Naive B cell (primary cell): ENCODE measurements around the gene TMEM161A. TPM values are rescaled to one million over a fixed set of nuclear protein-coding genes. Genes with fewer than 3 reads are reported as not detected.
"Not testable (repeated sequence)": the region's sequence is repeated elsewhere in the genome, so short reads cannot be mapped to it uniquely, and the experiment has no call there.

Experiments
- ATAC-seq, 2 donors: fragments of 150-1000 bp; cut with Tn5 transposase; 2 replicates each; pipeline ENCODE4 v1.10.0; 2021; ENCODE audit warnings: low read depth in 2 of 2, mild to moderate bottlenecking in 2 of 2, moderate library complexity in 2 of 2
- DNase-seq: peaks from one replicate; pipeline ENCODE4 v3.0.0; 2022
- H3K27ac Mint-ChIP-seq, 6 donors: one replicate each; pipeline ENCODE4 v1.8.0; 2020 to 2022; ENCODE audit warnings: mild to moderate bottlenecking in 6 of 6, mixed read lengths in 6 of 6, moderate library complexity in 5 of 6, inconsistent platforms in 2 of 6
- H3K27me3 Mint-ChIP-seq, 3 donors: one replicate each; pipeline ENCODE4 v1.8.0; 2021 to 2022; ENCODE audit warnings: mixed read lengths in 3 of 3, mild to moderate bottlenecking in 1 of 3
- H3K36me3 Mint-ChIP-seq, 2 donors: one replicate each; pipeline ENCODE4 v1.8.0; 2020 to 2022; ENCODE audit warnings: mixed read lengths in 2 of 2, inconsistent platforms in 1 of 2, mild to moderate bottlenecking in 1 of 2
- H3K4me1 Mint-ChIP-seq, 3 donors: one replicate each; pipeline ENCODE4 v1.8.0; 2020 to 2022; ENCODE audit warnings: mixed read lengths in 3 of 3, inconsistent platforms in 1 of 3, mild to moderate bottlenecking in 1 of 3, moderate library complexity in 1 of 3
- H3K4me3 Mint-ChIP-seq, 8 donors: one replicate each; pipeline ENCODE4 v1.8.0; 2020 to 2022; ENCODE audit warnings: mild to moderate bottlenecking in 8 of 8, mixed read lengths in 8 of 8, moderate library complexity in 8 of 8, inconsistent platforms in 2 of 8
- H3K9me3 Mint-ChIP-seq, 7 donors: one replicate each; pipeline ENCODE4 v1.8.0; 2020 to 2022; ENCODE audit warnings: mixed read lengths in 7 of 7, mild to moderate bottlenecking in 5 of 7, inconsistent platforms in 2 of 7, moderate library complexity in 1 of 7
- polyA plus RNA-seq, 6 donors: library from polyadenylated mRNA; unstranded; fragments of 300-500 nt; fragmentation: Illumina TruSeq; gene quantifications; one replicate each; pipeline ENCODE4 v1.2.3, GENCODE V29; 2021; ENCODE audit warnings: low read depth in 6 of 6

The TMEM161A gene
- polyA plus RNA-seq, 6 donors from 2014 or later, result 15.0 to 22.9 (median 18.3) TPM

- peak overlapping the region in 4 of 8 donors; percentile 29 to 49 (median 42) for H3K4me3 Mint-ChIP-seq
- DNase-seq, result no peak
- H3K4me1 Mint-ChIP-seq, result peaks cover 19 to 24% (median 23%) of the 10 kb centered on the region in 3 donors
- peak overlapping the region in 1 of 6 donors; percentile 37 for H3K27ac Mint-ChIP-seq
- no peaks in the 10 kb centered on the region for H3K36me3 Mint-ChIP-seq
- no peak for ATAC-seq
- no peaks in the 10 kb centered on the region for H3K9me3 Mint-ChIP-seq
- no peaks in the 10 kb centered on the region for H3K27me3 Mint-ChIP-seq
Measured at GRCh38 chr19:19109601-19110000, 28.7 kb downstream of the TMEM161A start.

- Mint-ChIP-seq H3K27ac (no peak overlapping the region), H3K9me3 (no peaks in the 10 kb centered on the region), H3K4me1 (peaks cover 17 to 24% (median 20%) of the 10 kb centered on the region in 3 donors), H3K4me3 (no peak overlapping the region), H3K36me3 (no peaks in the 10 kb centered on the region), H3K27me3 (no peaks in the 10 kb centered on the region)
- ATAC-seq (no peak), DNase-seq (no peak)
Measured at GRCh38 chr19:19107654-19108053, 30.6 kb downstream of the TMEM161A start.

- peaks cover 13 to 17% (median 15%) of the 10 kb centered on the region in 3 donors for H3K4me1 Mint-ChIP-seq
- DNase-seq, H3K36me3 Mint-ChIP-seq, ATAC-seq, H3K27me3 Mint-ChIP-seq, H3K4me3 Mint-ChIP-seq, H3K9me3 Mint-ChIP-seq: not testable (repeated sequence)
- H3K27ac Mint-ChIP-seq, result peak overlapping the region in 1 of 6 donors; percentile 78
Measured at GRCh38 chr19:19106938-19107337, 31.3 kb downstream of the TMEM161A start.

GRCh38 chr19:19106056-19106551 lies 32.2 kb downstream of the TMEM161A start:
- Mint-ChIP-seq H3K27me3 (no peaks in the 10 kb centered on the region), H3K36me3 (no peaks in the 10 kb centered on the region), H3K27ac (no peak overlapping the region), H3K4me3 (peak overlapping the region in 3 of 8 donors; percentile 26 to 57 (median 38)), H3K9me3 (no peaks in the 10 kb centered on the region), H3K4me1 (peaks cover 6 to 9% (median 9%) of the 10 kb centered on the region in 3 donors)
- no peak for DNase-seq
- ATAC-seq, result no peak

GRCh38 chr19:19105365-19106055 lies 32.8 kb downstream of the TMEM161A start:
- no peak overlapping the region for H3K27ac Mint-ChIP-seq
- H3K4me3 Mint-ChIP-seq, result peak overlapping the region in 3 of 8 donors; percentile 26 to 55 (median 35)
- peaks cover 6 to 12% (median 9%) of the 10 kb centered on the region in 3 donors for H3K4me1 Mint-ChIP-seq
- H3K36me3 Mint-ChIP-seq, result peaks cover 0 to 3% of the 10 kb centered on the region in 2 donors
- DNase-seq, result no peak
- ATAC-seq, result peak in 1 of 2 donors; percentile 28
- no peaks in the 10 kb centered on the region for H3K27me3 Mint-ChIP-seq
- H3K9me3 Mint-ChIP-seq, result no peaks in the 10 kb centered on the region

- no peak overlapping the region for H3K4me3 Mint-ChIP-seq
- no peaks in the 10 kb centered on the region for H3K27me3 Mint-ChIP-seq
- ATAC-seq, result no peak
- H3K27ac Mint-ChIP-seq, result no peak overlapping the region
- H3K36me3 Mint-ChIP-seq, result peaks cover 0 to 7% of the 10 kb centered on the region in 2 donors
- H3K4me1 Mint-ChIP-seq, result peaks cover 0 to 16% (median 8%) of the 10 kb centered on the region in 3 donors
- no peaks in the 10 kb centered on the region for H3K9me3 Mint-ChIP-seq
- DNase-seq, result no peak
Measured at GRCh38 chr19:19103167-19103566, 35.1 kb downstream of the TMEM161A start.

- H3K4me1 Mint-ChIP-seq, result peaks cover 0 to 16% (median 8%) of the 10 kb centered on the region in 3 donors
Measured at GRCh38 chr19:19102566-19102965, 35.7 kb downstream of the TMEM161A start.

GRCh38 chr19:19101540-19101939 lies 36.7 kb downstream of the TMEM161A start:
- Mint-ChIP-seq H3K36me3 (peaks cover 0 to 7% of the 10 kb centered on the region in 2 donors), H3K27me3 (no peaks in the 10 kb centered on the region), H3K9me3 (no peaks in the 10 kb centered on the region), H3K27ac (no peak overlapping the region), H3K4me1 (peaks cover 0 to 16% (median 8%) of the 10 kb centered on the region in 3 donors), H3K4me3 (peak overlapping the region in 1 of 8 donors; percentile 42)
- DNase-seq (no peak), ATAC-seq (no peak)

More at GRCh38 chr19:19102566-19102965, 35.7 kb downstream of the TMEM161A start:
- H3K27me3 Mint-ChIP-seq, H3K36me3 Mint-ChIP-seq, H3K9me3 Mint-ChIP-seq, H3K4me3 Mint-ChIP-seq, H3K27ac Mint-ChIP-seq, DNase-seq, ATAC-seq: not testable (repeated sequence)

GRCh38 chr19:19098703-19099632 lies 39.3 kb downstream of the TMEM161A start:
- ATAC-seq, result no peak
- H3K4me3 Mint-ChIP-seq, result no peak overlapping the region
- no peak for DNase-seq
- H3K27ac Mint-ChIP-seq, result no peak overlapping the region
- peaks cover 0 to 7% of the 10 kb centered on the region in 2 donors for H3K36me3 Mint-ChIP-seq
- H3K27me3 Mint-ChIP-seq, result no peaks in the 10 kb centered on the region
- no peaks in the 10 kb centered on the region for H3K9me3 Mint-ChIP-seq
- peaks cover 0 to 11% (median 4%) of the 10 kb centered on the region in 3 donors for H3K4me1 Mint-ChIP-seq

- Mint-ChIP-seq H3K36me3 (peaks cover 0 to 7% of the 10 kb centered on the region in 2 donors), H3K27ac (no peak overlapping the region), H3K4me3 (no peak overlapping the region), H3K9me3 (no peaks in the 10 kb centered on the region), H3K4me1 (peaks cover 0 to 11% (median 8%) of the 10 kb centered on the region in 3 donors), H3K27me3 (no peaks in the 10 kb centered on the region)
- no peak for DNase-seq
- no peak for ATAC-seq
Measured at GRCh38 chr19:19098084-19098702, 40.1 kb downstream of the TMEM161A start.

GRCh38 chr19:19096641-19097627 lies 41.3 kb downstream of the TMEM161A start:
- no peak for ATAC-seq
- no peak overlapping the region for H3K27ac Mint-ChIP-seq
- H3K36me3 Mint-ChIP-seq, result peaks cover 0 to 7% of the 10 kb centered on the region in 2 donors
- H3K4me3 Mint-ChIP-seq, result no peak overlapping the region
- H3K27me3 Mint-ChIP-seq, result no peaks in the 10 kb centered on the region
- DNase-seq, result no peak
- no peaks in the 10 kb centered on the region for H3K9me3 Mint-ChIP-seq
- H3K4me1 Mint-ChIP-seq, result peaks cover 0 to 21% (median 11%) of the 10 kb centered on the region in 3 donors

- no peak for ATAC-seq
- no peak for DNase-seq
- Mint-ChIP-seq H3K27ac (no peak overlapping the region), H3K4me3 (no peak overlapping the region), H3K4me1 (peaks cover 0 to 22% (median 12%) of the 10 kb centered on the region in 3 donors), H3K27me3 (no peaks in the 10 kb centered on the region), H3K9me3 (no peaks in the 10 kb centered on the region), H3K36me3 (peaks cover 0 to 7% of the 10 kb centered on the region in 2 donors)
Measured at GRCh38 chr19:19095691-19096090, 42.6 kb downstream of the TMEM161A start.
